IMR-90 (cell line): ENCODE measurements around the gene SENP6. TPM values are rescaled to one million over a fixed set of nuclear protein-coding genes. Genes with fewer than 3 reads are reported as not detected.

Source experiments
- ATAC-seq: fragments of 200-7000 bp; cut with Tn5 transposase; 2 replicates; pipeline ENCODE4 v1.9.1; 2020; ENCODE audit warnings: low read depth, mild to moderate bottlenecking, moderate library complexity
- BruUV-seq: library from RNA; stranded (reverse); fragments of 400-500 nt; replicated peaks from 2 replicates; lab custom pipeline; 2021; lab: Mats Ljungman, UMichigan
- CTCF ChIA-PET: fragments of 300-600 bp; formaldehyde crosslinking; extraction: SDS; loops from one replicate; lab custom pipeline; 2021; ENCODE audit warnings: antibody characterized with exemption; lab: Yijun Ruan, JAX
- POLR2A ChIA-PET: fragments of 300-600 bp; sonication (Branson Sonifier 250); formaldehyde crosslinking; loops from one replicate; lab custom pipeline; 2022; ENCODE audit warnings: antibody characterized with exemption; ENCODE audit not compliant: unreplicated experiment; lab: Charles Lee
- DNase-seq: peaks from one replicate; pipeline ENCODE4 v3.0.0; 2013
- H2AFZ ChIP-seq: replicated peaks from 2 replicates; pipeline ENCODE3; 2013; ENCODE audit warnings: low read length, mild to moderate bottlenecking; ENCODE audit not compliant: poor library complexity
- H2AK5ac ChIP-seq: 2 replicates; pipeline ENCODE4 v1.6.1; 2013; ENCODE audit warnings: low read depth, low read length, inconsistent platforms
- H2AK9ac ChIP-seq: replicated peaks from 2 replicates; pipeline ENCODE3; 2013; ENCODE audit warnings: mild to moderate bottlenecking, low read depth, low read length, moderate library complexity; ENCODE audit not compliant: poor library complexity
- H2BK120ac ChIP-seq: 2 replicates; pipeline ENCODE4 v1.6.1; 2013; ENCODE audit warnings: low read depth, low read length, inconsistent platforms
- H2BK15ac ChIP-seq: 3 replicates; pipeline ENCODE4 v1.6.1; 2013; ENCODE audit warnings: low read depth, low read length, inconsistent platforms
- H2BK20ac ChIP-seq: 2 replicates; pipeline ENCODE4 v1.6.1; 2013; ENCODE audit warnings: low read depth, mild to moderate bottlenecking, inconsistent platforms, low read length, moderate library complexity
- H2BK5ac ChIP-seq: 2 replicates; pipeline ENCODE4 v1.6.1; 2013; ENCODE audit warnings: mild to moderate bottlenecking, low read depth, low read length, inconsistent platforms; ENCODE audit not compliant: poor library complexity, severe bottlenecking
- H3K14ac ChIP-seq: replicated peaks from 2 replicates; pipeline ENCODE4 v1.6.1; 2013; ENCODE audit warnings: low read depth, low read length, inconsistent platforms
- H3K18ac ChIP-seq: 2 replicates; pipeline ENCODE4 v1.6.1; 2013; ENCODE audit warnings: low read depth, low read length, control low read depth
- H3K23ac ChIP-seq: 2 replicates; pipeline ENCODE4 v1.6.1; 2013; ENCODE audit warnings: low read depth, low read length, inconsistent platforms
- H3K27ac ChIP-seq: 2 replicates; pipeline ENCODE4 v1.5.1; 2013; ENCODE audit warnings: mild to moderate bottlenecking, control low read depth, low read length; ENCODE audit not compliant: insufficient read depth
- H3K27me3 ChIP-seq: 2 replicates; pipeline ENCODE4 v1.6.1; 2013; ENCODE audit warnings: low read length; ENCODE audit not compliant: control insufficient read depth, insufficient read depth
- H3K36me3 ChIP-seq: 2 replicates; pipeline ENCODE4 v1.6.1; 2013; ENCODE audit warnings: low read length, mixed read lengths; ENCODE audit not compliant: control insufficient read depth, insufficient read depth
- H3K4ac ChIP-seq: 2 replicates; pipeline ENCODE4 v1.6.1; 2013; ENCODE audit warnings: low read depth, low read length, inconsistent platforms
- H3K4me1 ChIP-seq: 2 replicates; pipeline ENCODE4 v1.6.1; 2013; ENCODE audit warnings: low read length, mixed read lengths; ENCODE audit not compliant: control insufficient read depth, insufficient read depth
- H3K4me2 ChIP-seq: 2 replicates; pipeline ENCODE4 v1.6.1; 2013; ENCODE audit warnings: low read depth, mild to moderate bottlenecking, control low read depth, low read length, moderate library complexity
- H3K4me3 ChIP-seq: 2 replicates; pipeline ENCODE4 v1.5.1; 2013; ENCODE audit warnings: low read depth, mild to moderate bottlenecking, control low read depth, low read length, moderate library complexity; ENCODE audit not compliant: insufficient read depth
- H3K56ac ChIP-seq: 2 replicates; pipeline ENCODE4 v1.6.1; 2013; ENCODE audit warnings: low read length, inconsistent platforms; ENCODE audit not compliant: insufficient read depth; ENCODE audit errors: extremely low read depth
- H3K79me1 ChIP-seq, 2 experiments: 2 replicates each; pipeline ENCODE4 v1.6.1; 2013; ENCODE audit warnings: low read length in 2 of 2, inconsistent platforms in 1 of 2, low read depth in 1 of 2
- H3K9ac ChIP-seq: 2 replicates; pipeline ENCODE4 v1.6.1; 2013; ENCODE audit warnings: low read depth, low read length, control low read depth
- H3K9me1 ChIP-seq: 2 replicates; pipeline ENCODE4 v1.6.1; 2013; ENCODE audit warnings: low read length, inconsistent platforms; ENCODE audit not compliant: insufficient read depth
- H3K9me3 ChIP-seq: 2 replicates; pipeline ENCODE4 v1.6.1; 2013; ENCODE audit warnings: low read length; ENCODE audit not compliant: control insufficient read depth, insufficient read depth
- H4K20me1 ChIP-seq: 2 replicates; pipeline ENCODE4 v1.6.1; 2013; ENCODE audit warnings: low read length, inconsistent platforms; ENCODE audit not compliant: insufficient read depth
- H4K5ac ChIP-seq: 2 replicates; pipeline ENCODE4 v1.6.1; 2013; ENCODE audit warnings: mild to moderate bottlenecking, low read depth, low read length, control low read depth
- H4K8ac ChIP-seq, 2 experiments: 2 replicates each; pipeline ENCODE4 v1.6.1; 2013; ENCODE audit warnings: low read depth in 2 of 2, low read length in 2 of 2, control low read depth in 1 of 2, inconsistent platforms in 1 of 2
- H4K91ac ChIP-seq: 2 replicates; pipeline ENCODE4 v1.6.1; 2013; ENCODE audit warnings: low read depth, low read length, inconsistent platforms; ENCODE audit not compliant: insufficient read depth
- BHLHE40 ChIP-seq: fragments of 150-350 bp; IDR thresholded peaks from 2 replicates; pipeline ENCODE4 v1.6.1; 2016; ENCODE audit warnings: mild to moderate bottlenecking, low read depth, low read length
- CHD1 ChIP-seq: IDR thresholded peaks from 2 replicates; pipeline ENCODE4 v1.6.1; 2012; ENCODE audit warnings: low read depth, low read length, improper control_type of control experiment
- FOS ChIP-seq: fragments of 150-350 bp; IDR thresholded peaks from 2 replicates; pipeline ENCODE4 v1.6.1; 2016; ENCODE audit warnings: low read depth, low read length
- MAFK ChIP-seq: IDR thresholded peaks from 2 replicates; pipeline ENCODE4 v1.6.1; 2012; ENCODE audit warnings: low read depth, low read length, improper control_type of control experiment
- MAZ ChIP-seq: IDR thresholded peaks from 2 replicates; pipeline ENCODE4 v1.6.1; 2012; ENCODE audit warnings: low read depth, mild to moderate bottlenecking, low read length, improper control_type of control experiment, moderate library complexity, borderline replicate concordance
- MXI1 ChIP-seq: IDR thresholded peaks from 2 replicates; pipeline ENCODE4 v1.6.1; 2012; ENCODE audit warnings: low read depth, mild to moderate bottlenecking, low read length, moderate library complexity, borderline replicate concordance
- NFE2L2 ChIP-seq: fragments of 150-350 bp; IDR thresholded peaks from 2 replicates; pipeline ENCODE4 v1.6.1; 2016; ENCODE audit warnings: low read depth, mild to moderate bottlenecking, low read length
- POLR2A ChIP-seq: IDR thresholded peaks from 2 replicates; pipeline ENCODE4 v1.6.1; 2012; ENCODE audit warnings: mild to moderate bottlenecking, low read depth, low read length
- RAD21 ChIP-seq: IDR thresholded peaks from 2 replicates; pipeline ENCODE4 v1.6.1; 2012; ENCODE audit warnings: low read length, improper control_type of control experiment
- RFX5 ChIP-seq: IDR thresholded peaks from 2 replicates; pipeline ENCODE4 v1.8.0; 2012; ENCODE audit warnings: low read depth, mild to moderate bottlenecking, low read length, moderate library complexity
- SMC3 ChIP-seq: fragments of 150-350 bp; IDR thresholded peaks from 2 replicates; pipeline ENCODE4 v1.6.1; 2016; ENCODE audit warnings: low read depth, mild to moderate bottlenecking, antibody characterized with exemption, low read length, moderate library complexity
- WGBS, 2 experiments: methylation state at CpG; one replicate each; pipeline versions ENCODE4 v1.1.5 to v1.1.7; 2013; ENCODE audit warnings: missing lambda C conversion rate in 2 of 2; ENCODE audit not compliant: insufficient read length in 1 of 2; ENCODE audit errors: extremely low coverage in 2 of 2; 5-methylcytosine and 5-hydroxymethylcytosine counted together
- dilution Hi-C: fragments of 300-500 bp; cut with HindIII; formaldehyde crosslinking; loops from one replicate; pipeline ENCODE4 v1.14.3; 2018; ENCODE audit warnings: low sequenced_read_pairs; ENCODE audit not compliant: unreplicated experiment
- in situ Hi-C: fragments of 300-500 bp; cut with MboI; formaldehyde crosslinking; loops from 3 replicates; pipeline ENCODE4 v1.14.3; 2019; ENCODE audit warnings: low sequenced_read_pairs, inconsistent platforms, mixed read lengths
- intact Hi-C: fragments of 100-400 bp; cut with micrococcal nuclease; formaldehyde crosslinking; loops from 2 replicates; pipeline ENCODE4 v1.10.0; 2022
- polyA plus RNA-seq, 3 experiments: library from polyadenylated mRNA; depleted of rRNA; stranded (reverse); fragments of >200 nt; gene quantifications; 2 replicates each; pipeline ENCODE4 v1.2.3, GENCODE V29; 2012; ENCODE audit warnings: low replicate concordance in 1 of 3
- total RNA-seq: library from RNA; depleted of rRNA; stranded (reverse); fragments of >200 nt; gene quantifications from 2 replicates; pipeline ENCODE4 v1.2.3, GENCODE V29; 2012
- TF ChIP-seq, protein P1 (sequence below): conservative IDR thresholded peaks from 2 replicates; pipeline ENCODE4 v1.5.1; 2012; ENCODE audit warnings: mild to moderate bottlenecking, low read depth, low read length, improper control_type of control experiment
- TF ChIP-seq, protein P2 (sequence below): fragments of 150-350 bp; IDR thresholded peaks from 2 replicates; pipeline ENCODE4 v1.6.1; 2017; ENCODE audit warnings: mild to moderate bottlenecking, antibody characterized with exemption, low read length, low read depth
- TF ChIP-seq, protein P3 (sequence below): fragments of 150-350 bp; IDR thresholded peaks from 2 replicates; pipeline ENCODE4 v1.6.1; 2016; ENCODE audit warnings: low read depth, mild to moderate bottlenecking, low read length, moderate library complexity, borderline replicate concordance

Gene SENP6
- total and polyA plus RNA-seq, 2 of the 4 experiments (the other 2 are of a cell fraction) = 23.1 to 25.8 TPM

DNA sequence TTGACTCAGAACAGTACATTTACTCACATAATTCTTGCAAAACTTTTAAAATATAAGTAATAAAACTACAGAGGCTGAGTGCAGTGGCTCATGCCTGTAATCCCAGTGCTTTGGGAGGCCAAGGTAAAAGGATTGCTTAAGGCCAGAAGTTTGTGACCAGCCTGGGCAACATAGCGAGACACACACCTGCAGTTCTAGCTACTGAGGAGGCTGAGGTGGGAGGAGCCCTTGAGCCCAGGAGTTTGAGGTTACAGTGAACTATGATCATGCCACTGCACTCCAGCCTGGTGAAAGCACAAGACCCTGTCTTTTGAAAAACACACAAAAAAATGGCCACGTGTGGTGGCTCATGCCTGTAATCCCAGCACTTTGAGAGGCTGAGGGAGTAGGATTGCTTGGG, 125.5 kb downstream of the SENP6 start:
- no peaks in the 10 kb centered on the region for H3K36me3 ChIP-seq
- dilution Hi-C loops (no loop called here), intact Hi-C loops (no loop called here), in situ Hi-C loops (no loop called here)
- H3K4me2 ChIP-seq = no peak overlapping the region
- no peaks in the 10 kb centered on the region for H4K20me1 ChIP-seq
- no peak overlapping the region for H3K23ac ChIP-seq
- BruUV-seq = no TSS peak
- ChIA-PET CTCF (no interaction called here), POLR2A (no interaction called here)
- H3K14ac ChIP-seq = no peak overlapping the region
- no peak overlapping the region for H3K56ac ChIP-seq
- no peak overlapping the region for H4K5ac ChIP-seq
- DNase-seq (no peak), ATAC-seq (no peak)
- H3K9me1 ChIP-seq = no peaks in the 10 kb centered on the region; the same call in 1 of the 2 replicates
- H2BK120ac ChIP-seq = no peak overlapping the region
- WGBS, 2 experiments = no CpG with 5 or more reads among the region's 2 CpGs
- no peaks in the 10 kb centered on the region for H3K9me3 ChIP-seq
- no peak overlapping the region for H3K27ac ChIP-seq
- H3K4me3 ChIP-seq = no peak overlapping the region
- H3K18ac ChIP-seq = no peak overlapping the region
- no peaks in the 10 kb centered on the region for H3K27me3 ChIP-seq
- no peak overlapping the region for H4K8ac ChIP-seq
- no peak overlapping the region for H2BK20ac ChIP-seq
- H3K4me1 ChIP-seq = no peaks in the 10 kb centered on the region
- H4K91ac ChIP-seq = no peak overlapping the region
- no peaks in the 10 kb centered on the region for H3K79me1 ChIP-seq
- no peak overlapping the region for H3K9ac ChIP-seq
- no peak for TF ChIP-seq SMC3
- no peak for TF ChIP-seq MAFK
- TF ChIP-seq CHD1 = no peak
- no peak for TF ChIP-seq RFX5
- no peak for TF ChIP-seq FOS
- TF ChIP-seq BHLHE40 = no peak
- TF ChIP-seq, protein P1, sequence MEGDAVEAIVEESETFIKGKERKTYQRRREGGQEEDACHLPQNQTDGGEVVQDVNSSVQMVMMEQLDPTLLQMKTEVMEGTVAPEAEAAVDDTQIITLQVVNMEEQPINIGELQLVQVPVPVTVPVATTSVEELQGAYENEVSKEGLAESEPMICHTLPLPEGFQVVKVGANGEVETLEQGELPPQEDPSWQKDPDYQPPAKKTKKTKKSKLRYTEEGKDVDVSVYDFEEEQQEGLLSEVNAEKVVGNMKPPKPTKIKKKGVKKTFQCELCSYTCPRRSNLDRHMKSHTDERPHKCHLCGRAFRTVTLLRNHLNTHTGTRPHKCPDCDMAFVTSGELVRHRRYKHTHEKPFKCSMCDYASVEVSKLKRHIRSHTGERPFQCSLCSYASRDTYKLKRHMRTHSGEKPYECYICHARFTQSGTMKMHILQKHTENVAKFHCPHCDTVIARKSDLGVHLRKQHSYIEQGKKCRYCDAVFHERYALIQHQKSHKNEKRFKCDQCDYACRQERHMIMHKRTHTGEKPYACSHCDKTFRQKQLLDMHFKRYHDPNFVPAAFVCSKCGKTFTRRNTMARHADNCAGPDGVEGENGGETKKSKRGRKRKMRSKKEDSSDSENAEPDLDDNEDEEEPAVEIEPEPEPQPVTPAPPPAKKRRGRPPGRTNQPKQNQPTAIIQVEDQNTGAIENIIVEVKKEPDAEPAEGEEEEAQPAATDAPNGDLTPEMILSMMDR = no peak
- TF ChIP-seq MXI1 = no peak
- TF ChIP-seq MAZ = no peak
- TF ChIP-seq, protein P2, sequence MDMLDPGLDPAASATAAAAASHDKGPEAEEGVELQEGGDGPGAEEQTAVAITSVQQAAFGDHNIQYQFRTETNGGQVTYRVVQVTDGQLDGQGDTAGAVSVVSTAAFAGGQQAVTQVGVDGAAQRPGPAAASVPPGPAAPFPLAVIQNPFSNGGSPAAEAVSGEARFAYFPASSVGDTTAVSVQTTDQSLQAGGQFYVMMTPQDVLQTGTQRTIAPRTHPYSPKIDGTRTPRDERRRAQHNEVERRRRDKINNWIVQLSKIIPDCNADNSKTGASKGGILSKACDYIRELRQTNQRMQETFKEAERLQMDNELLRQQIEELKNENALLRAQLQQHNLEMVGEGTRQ = no peak
- TF ChIP-seq, protein P3, sequence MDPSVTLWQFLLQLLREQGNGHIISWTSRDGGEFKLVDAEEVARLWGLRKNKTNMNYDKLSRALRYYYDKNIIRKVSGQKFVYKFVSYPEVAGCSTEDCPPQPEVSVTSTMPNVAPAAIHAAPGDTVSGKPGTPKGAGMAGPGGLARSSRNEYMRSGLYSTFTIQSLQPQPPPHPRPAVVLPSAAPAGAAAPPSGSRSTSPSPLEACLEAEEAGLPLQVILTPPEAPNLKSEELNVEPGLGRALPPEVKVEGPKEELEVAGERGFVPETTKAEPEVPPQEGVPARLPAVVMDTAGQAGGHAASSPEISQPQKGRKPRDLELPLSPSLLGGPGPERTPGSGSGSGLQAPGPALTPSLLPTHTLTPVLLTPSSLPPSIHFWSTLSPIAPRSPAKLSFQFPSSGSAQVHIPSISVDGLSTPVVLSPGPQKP = no peak
- no peak for TF ChIP-seq RAD21
- no peak for TF ChIP-seq NFE2L2
- TF ChIP-seq POLR2A = no peak
- H2AFZ ChIP-seq = no peak overlapping the region
- no peak overlapping the region for H2AK5ac ChIP-seq
- no peak overlapping the region for H3K4ac ChIP-seq
- H2BK15ac ChIP-seq = no peak overlapping the region
- H2AK9ac ChIP-seq = no peak overlapping the region
- H2BK5ac ChIP-seq = no peak overlapping the region
